B cell (primary cell): Measurements from ENCODE around the gene RDH13. TPM values are rescaled to one million over a fixed set of nuclear protein-coding genes. Genes with fewer than 3 reads are reported as not detected.
"Not testable (repeated sequence)": the region's sequence is repeated elsewhere in the genome, so short reads cannot be mapped to it uniquely, and the experiment has no call there.

Source experiments
- ATAC-seq: fragments of 200-7000 bp; cut with Tn5 transposase; one replicate; pipeline ENCODE4 v1.10.0; 2021; ENCODE audit warnings: low read depth, mild to moderate bottlenecking, moderate number of reproducible peaks, moderate library complexity
- CTCF ChIA-PET: fragments of 350-600 bp; sonication (Branson Sonifier 250); formaldehyde crosslinking; loops from one replicate; lab custom pipeline; 2021; ENCODE audit warnings: antibody characterized with exemption, inconsistent platforms; lab: Charles Lee
- POLR2A ChIA-PET: fragments of 350-600 bp; sonication (Branson Sonifier 250); formaldehyde crosslinking; loops from one replicate; lab custom pipeline; 2021; ENCODE audit warnings: antibody characterized with exemption; lab: Charles Lee
- DNase-seq: peaks from one replicate; pipeline ENCODE4 v3.0.0; 2013
- H2AFZ ChIP-seq: 2 replicates; pipeline ENCODE4 v1.6.1; 2012; ENCODE audit warnings: mild to moderate bottlenecking, low read depth, low read length; ENCODE audit not compliant: insufficient read depth, poor library complexity, severe bottlenecking
- H3K27ac ChIP-seq, 2 donors: 1 replicate in 1 of 2; 2 replicates in 1 of 2; pipeline ENCODE4 v1.5.1; 2012 to 2013; ENCODE audit warnings: low read length in 2 of 2, mild to moderate bottlenecking in 2 of 2, moderate library complexity in 1 of 2
- H3K27me3 ChIP-seq, 4 experiments: fragments of 200-600 bp in 1 of 4; sonication (generic) in 1 of 4; replicated peaks in 1 of 4; 1 replicate in 2 of 4; 2 replicates in 2 of 4; pipeline versions ENCODE4 v1.6.1 to v1.7.0; 2013 to 2016; ENCODE audit warnings: low read length in 3 of 4, mild to moderate bottlenecking in 2 of 4, mixed read lengths in 1 of 4, moderate library complexity in 1 of 4; ENCODE audit not compliant: insufficient read depth in 4 of 4, control insufficient read depth in 3 of 4; ENCODE audit errors: control extremely low read depth in 1 of 4
- H3K36me3 ChIP-seq, 2 experiments: replicated peaks in 1 of 2; 1 replicate in 1 of 2; 2 replicates in 1 of 2; pipeline versions ENCODE4 v1.6.1 to v1.7.1; 2013; ENCODE audit warnings: low read length in 1 of 2; ENCODE audit not compliant: insufficient read depth in 2 of 2, control insufficient read depth in 1 of 2; ENCODE audit errors: control extremely low read depth in 1 of 2, extremely low read depth in 1 of 2
- H3K4me1 ChIP-seq, 2 donors: fragments of 200-600 bp in 1 of 2; sonication (generic) in 1 of 2; 1 replicate in 1 of 2; 2 replicates in 1 of 2; pipeline versions ENCODE4 v1.5.1 to v1.6.1; 2013 to 2017; ENCODE audit warnings: low read length in 2 of 2; ENCODE audit not compliant: control insufficient read depth in 2 of 2, insufficient read depth in 2 of 2
- H3K4me2 ChIP-seq: replicated peaks from 2 replicates; pipeline ENCODE3; 2012; ENCODE audit warnings: mild to moderate bottlenecking, low read depth, low read length; ENCODE audit not compliant: poor library complexity, severe bottlenecking
- H3K4me3 ChIP-seq, 5 experiments: fragments of 200-600 bp in 1 of 5; sonication (generic) in 1 of 5; 1 replicate in 3 of 5; 2 replicates in 2 of 5; pipeline versions ENCODE4 v1.5.1 to v1.7.0; 2011 to 2016; ENCODE audit warnings: low read length in 4 of 5, mild to moderate bottlenecking in 4 of 5, low read depth in 2 of 5, control low read depth in 1 of 5, moderate library complexity in 1 of 5; ENCODE audit not compliant: insufficient read depth in 1 of 5; ENCODE audit errors: control extremely low read depth in 1 of 5, extremely low read depth in 1 of 5
- H3K79me2 ChIP-seq: fragments of 200-600 bp; sonication (generic); one replicate; pipeline ENCODE4 v1.6.0; 2016; ENCODE audit warnings: low read length; ENCODE audit not compliant: control insufficient read depth, insufficient read depth
- H3K9ac ChIP-seq: fragments of 200-600 bp; sonication (generic); 2 replicates; pipeline ENCODE4 v1.6.1; 2017; ENCODE audit warnings: mild to moderate bottlenecking, low read length, moderate library complexity
- H3K9me3 ChIP-seq, 3 donors: one replicate each; pipeline versions ENCODE4 v1.6.1 to v1.7.1; 2013; ENCODE audit warnings: low read length in 2 of 3; ENCODE audit not compliant: control insufficient read depth in 2 of 3, insufficient read depth in 1 of 3; ENCODE audit errors: control extremely low read depth in 1 of 3
- H4K20me1 ChIP-seq: 2 replicates; pipeline ENCODE4 v1.6.0; 2012; ENCODE audit warnings: mild to moderate bottlenecking, low read length; ENCODE audit not compliant: insufficient read depth, control insufficient read depth, poor library complexity, severe bottlenecking
- H3K27ac Mint-ChIP-seq: one replicate; pipeline ENCODE4 v1.8.0; 2021; ENCODE audit warnings: mixed read lengths
- H3K27me3 Mint-ChIP-seq: one replicate; pipeline ENCODE4 v1.8.0; 2021; ENCODE audit warnings: mixed read lengths
- H3K4me1 Mint-ChIP-seq: one replicate; pipeline ENCODE4 v1.8.0; 2021; ENCODE audit warnings: mixed read lengths
- H3K4me3 Mint-ChIP-seq: one replicate; pipeline ENCODE4 v1.8.0; 2021; ENCODE audit warnings: mixed read lengths
- H3K9me3 Mint-ChIP-seq: one replicate; pipeline ENCODE4 v1.8.0; 2022; ENCODE audit warnings: mixed read lengths; ENCODE audit not compliant: insufficient read depth
- CTCF ChIP-seq: fragments of 200-600 bp; IDR thresholded peaks from one replicate; pipeline ENCODE4 v1.8.0; 2022; ENCODE audit warnings: antibody characterized with exemption, mild to moderate bottlenecking
- EZH2 ChIP-seq: IDR thresholded peaks from 2 replicates; pipeline ENCODE4 v1.6.1; 2012; ENCODE audit warnings: borderline replicate concordance, low read depth, mild to moderate bottlenecking, moderate library complexity, low read length; ENCODE audit not compliant: insufficient read depth, poor library complexity, severe bottlenecking
- WGBS: methylation state at CpG from one replicate; pipeline ENCODE4 v1.1.5; 2013; ENCODE audit warnings: missing lambda C conversion rate; ENCODE audit not compliant: insufficient coverage; 5-methylcytosine and 5-hydroxymethylcytosine counted together
- intact Hi-C: fragments of 100-400 bp; cut with micrococcal nuclease; formaldehyde crosslinking; loops from one replicate; pipeline ENCODE4 v1.10.0; 2022
- polyA plus RNA-seq: library from polyadenylated mRNA; depleted of rRNA; stranded (reverse); fragments of >200 nt; gene quantifications from 2 replicates; pipeline ENCODE4 v1.2.3, GENCODE V29; 2012
- total RNA-seq, 2 donors: library from RNA; stranded (reverse); fragments of 120-200 nt in 1 of 2; gene quantifications; 1 replicate in 1 of 2; 2 replicates in 1 of 2; pipeline versions ENCODE4 v1.2.3 to v1.2.4, GENCODE V29; 2013 to 2022

The RDH13 gene
- total and polyA plus RNA-seq, 2 donors (not counting 1 experiment from before 2014, with no cell fraction given) = 17.5 to 20.4 TPM

GRCh38 chr19:55024111-55024510, 38.8 kb downstream of the RDH13 start:
- no peak overlapping the region for H2AFZ ChIP-seq
- H3K27ac ChIP-seq = no peak overlapping the region
- ATAC-seq (no peak), DNase-seq (no peak)
- ChIA-PET POLR2A (no interaction called here), CTCF (no interaction called here)
- 90% methylated on average over 6 of the region's 11 CpGs for WGBS
- no peak overlapping the region for H3K27ac Mint-ChIP-seq
- no peak overlapping the region for H3K4me3 Mint-ChIP-seq
- peaks cover 7% of the 10 kb centered on the region for H3K9me3 Mint-ChIP-seq
- H3K36me3 ChIP-seq = no peaks in the 10 kb centered on the region
- H3K9ac ChIP-seq = no peak overlapping the region
- no peaks in the 10 kb centered on the region for H3K79me2 ChIP-seq
- H3K27me3 Mint-ChIP-seq = no peaks in the 10 kb centered on the region
- no peaks in the 10 kb centered on the region for H3K27me3 ChIP-seq
- no peak overlapping the region for H3K4me2 ChIP-seq
- no peak overlapping the region for H3K4me3 ChIP-seq
- peaks cover 5% of the 10 kb centered on the region for H3K4me1 Mint-ChIP-seq
- intact Hi-C loops = no loop called here
- H3K9me3 ChIP-seq = peaks cover 0 to 25% (median 7%) of the 10 kb centered on the region in 3 donors
- H3K4me1 ChIP-seq = no peaks in the 10 kb centered on the region
- H4K20me1 ChIP-seq = no peaks in the 10 kb centered on the region
- TF ChIP-seq CTCF (no peak), EZH2 (no peak)

- intact Hi-C loops, H3K27me3 Mint-ChIP-seq: not testable (repeated sequence)
Observed at GRCh38 chr19:55020351-55020750, 42.6 kb downstream of the RDH13 start.

More at GRCh38 chr19:55020351-55020750, 42.6 kb downstream of the RDH13 start:
- H3K4me1 Mint-ChIP-seq, H3K27ac Mint-ChIP-seq, H3K27me3 ChIP-seq, ATAC-seq, H3K27ac ChIP-seq, H3K9me3 Mint-ChIP-seq, H3K79me2 ChIP-seq, POLR2A ChIA-PET, H3K4me2 ChIP-seq, H3K36me3 ChIP-seq, H3K4me3 Mint-ChIP-seq, DNase-seq, H3K9ac ChIP-seq, H3K4me3 ChIP-seq, CTCF ChIA-PET, H4K20me1 ChIP-seq, H2AFZ ChIP-seq, H3K4me1 ChIP-seq: not testable (repeated sequence)
- peaks cover 0 to 11% (median 0%) of the 10 kb centered on the region in 3 donors for H3K9me3 ChIP-seq
